Activated naive CD4-positive, alpha-beta T cell treated with anti-CD3 and anti-CD28 coated beads for 36 hours (primary cell): ENCODE measurements around the gene TAPT1. TPM values are rescaled to one million over a fixed set of nuclear protein-coding genes. Genes with fewer than 3 reads are reported as not detected.

Experiments used
- CTCF ChIA-PET: fragments of 350-600 bp; sonication (Branson Sonifier 250); formaldehyde crosslinking; loops from one replicate; lab custom pipeline; 2021; ENCODE audit warnings: antibody characterized with exemption; lab: Charles Lee
- DNase-seq: peaks from one replicate; pipeline ENCODE4 v3.0.0-alpha.2; 2020
- H3K27ac Mint-ChIP-seq: one replicate; pipeline ENCODE4 v1.8.0; 2021; ENCODE audit warnings: mild to moderate bottlenecking, mixed read lengths
- H3K27me3 Mint-ChIP-seq: one replicate; pipeline ENCODE4 v1.8.0; 2021; ENCODE audit warnings: low read depth, mixed read lengths
- H3K36me3 Mint-ChIP-seq: one replicate; pipeline ENCODE4 v1.8.0; 2021; ENCODE audit warnings: low read depth, mixed read lengths
- H3K4me1 Mint-ChIP-seq: one replicate; pipeline ENCODE4 v1.8.0; 2021; ENCODE audit warnings: low read depth, mixed read lengths
- H3K4me3 Mint-ChIP-seq: one replicate; pipeline ENCODE4 v1.8.0; 2021; ENCODE audit warnings: mild to moderate bottlenecking, moderate library complexity, mixed read lengths
- H3K9me3 Mint-ChIP-seq: one replicate; pipeline ENCODE4 v1.8.0; 2021; ENCODE audit warnings: mixed read lengths
- intact Hi-C: fragments of 100-400 bp; cut with micrococcal nuclease; formaldehyde crosslinking; loops from one replicate; pipeline ENCODE4 v1.15.1; 2023
- total RNA-seq, 2 experiments: library from RNA; stranded (reverse); gene quantifications; one replicate each; pipeline ENCODE4 v1.2.3, GENCODE V29; 2021

The TAPT1 gene
- total RNA-seq, 2 experiments from 2014 or later, result 48.6 to 48.9 TPM

DNA sequence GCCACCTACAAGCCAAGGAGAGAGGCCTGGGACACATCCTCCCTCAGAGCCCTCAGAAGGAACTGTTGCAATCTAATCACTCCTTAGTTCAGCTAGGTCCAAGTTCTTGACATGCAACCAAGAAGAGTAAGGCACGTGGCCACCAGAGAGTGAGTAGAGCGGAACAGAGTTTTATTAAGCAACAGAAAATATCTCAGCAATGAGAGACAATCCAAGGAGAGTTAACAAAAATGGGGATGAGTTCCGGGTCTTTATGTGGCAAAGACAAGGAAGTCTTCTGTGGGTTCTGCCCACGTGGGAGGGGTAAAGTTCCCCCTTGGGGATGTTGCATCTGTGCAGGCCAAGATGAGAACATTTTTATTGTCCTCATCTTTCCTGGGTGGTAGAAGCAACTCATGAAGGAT lies 104.0 kb downstream of the TAPT1 start:
- Mint-ChIP-seq H3K4me3 (no peak overlapping the region), H3K4me1 (peaks cover 25% of the 10 kb centered on the region), H3K27ac (peak overlapping the region; percentile 85), H3K9me3 (no peaks in the 10 kb centered on the region), H3K36me3 (no peaks in the 10 kb centered on the region), H3K27me3 (no peaks in the 10 kb centered on the region)
- no peak for DNase-seq
- intact Hi-C loops, result loop anchor here (1.0 to 2.0 kb wide), 5 partner anchors 40 to 1214 kb away; partner anchors contain the start of gene TAPT1
- CTCF ChIA-PET, result no interaction called here

- H3K27ac Mint-ChIP-seq, result no peak overlapping the region
- CTCF ChIA-PET, result interaction anchor here (0.6 kb wide), 2 partner anchors 341 to 358 kb away, joined by 3 read pairs; no protein-coding TSS in a partner anchor
- peak; percentile 33 for DNase-seq
- intact Hi-C loops, result no loop called here
- H3K36me3 Mint-ChIP-seq, result no peaks in the 10 kb centered on the region
- no peak overlapping the region for H3K4me3 Mint-ChIP-seq
- no peaks in the 10 kb centered on the region for H3K9me3 Mint-ChIP-seq
- H3K27me3 Mint-ChIP-seq, result peaks cover 4% of the 10 kb centered on the region
- peaks cover 25% of the 10 kb centered on the region for H3K4me1 Mint-ChIP-seq
Observed at GRCh38 chr4:16120720-16121119, 105.6 kb downstream of the TAPT1 start.

DNA sequence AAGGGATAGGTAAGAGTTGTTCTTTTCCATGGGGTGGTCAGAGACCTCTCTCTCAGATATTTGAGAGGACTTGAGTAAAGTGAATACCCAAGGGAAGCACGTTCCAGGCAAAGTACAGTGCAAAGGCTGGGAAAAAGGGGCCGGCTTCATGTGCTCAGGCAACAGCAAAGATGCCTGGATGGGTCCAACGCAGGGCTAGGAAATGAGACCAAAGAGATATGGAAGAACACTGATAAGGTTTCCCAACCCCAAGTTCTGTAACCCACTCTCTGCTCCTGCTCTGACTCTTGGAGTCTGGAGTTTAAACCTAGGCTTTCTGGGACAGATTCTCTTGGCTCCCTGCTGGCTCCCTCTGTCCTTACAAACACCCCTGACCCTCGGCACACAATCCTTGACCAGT lies 106.3 kb downstream of the TAPT1 start:
- no peak for DNase-seq
- CTCF ChIA-PET, result no interaction called here
- H3K27ac Mint-ChIP-seq, result no peak overlapping the region
- H3K36me3 Mint-ChIP-seq, result no peaks in the 10 kb centered on the region
- H3K4me3 Mint-ChIP-seq, result no peak overlapping the region
- H3K9me3 Mint-ChIP-seq, result no peaks in the 10 kb centered on the region
- intact Hi-C loops, result no loop called here
- peaks cover 5% of the 10 kb centered on the region for H3K27me3 Mint-ChIP-seq
- peaks cover 25% of the 10 kb centered on the region for H3K4me1 Mint-ChIP-seq

DNA sequence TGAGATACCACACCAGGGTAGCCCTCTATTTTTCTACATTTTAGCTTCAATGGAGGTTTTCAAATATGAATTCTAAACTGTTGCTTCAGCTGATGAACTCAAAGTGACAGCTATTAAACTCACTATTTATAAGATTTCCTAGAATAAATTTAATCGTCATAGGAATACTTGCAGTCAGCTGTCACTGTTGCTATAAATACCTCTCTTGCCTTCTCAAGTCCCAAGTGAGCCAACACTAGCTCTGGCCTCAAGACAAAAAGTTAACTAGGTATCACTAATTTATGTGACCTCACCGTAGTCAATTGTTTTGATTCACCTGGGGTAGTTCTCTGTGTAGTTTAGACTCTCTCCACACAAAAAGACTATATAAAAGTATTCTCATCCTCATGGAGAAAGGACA lies 108.2 kb downstream of the TAPT1 start:
- DNase-seq, result no peak
- Mint-ChIP-seq H3K27ac (no peak overlapping the region), H3K4me1 (peaks cover 16% of the 10 kb centered on the region), H3K36me3 (no peaks in the 10 kb centered on the region), H3K27me3 (peaks cover 5% of the 10 kb centered on the region), H3K9me3 (no peaks in the 10 kb centered on the region), H3K4me3 (no peak overlapping the region)
- intact Hi-C loops, result no loop called here
- CTCF ChIA-PET, result interaction anchor here (1.9 kb wide), 1 partner anchor 146 kb away, joined by 6 read pairs; no protein-coding TSS in a partner anchor

GRCh38 chr4:16117164-16117563 lies 109.1 kb downstream of the TAPT1 start:
- Mint-ChIP-seq H3K27ac (no peak overlapping the region), H3K9me3 (no peaks in the 10 kb centered on the region), H3K27me3 (peaks cover 5% of the 10 kb centered on the region), H3K4me1 (peaks cover 7% of the 10 kb centered on the region), H3K36me3 (no peaks in the 10 kb centered on the region), H3K4me3 (no peak overlapping the region)
- CTCF ChIA-PET, result interaction anchor here (1.9 kb wide), 1 partner anchor 147 kb away, joined by 6 read pairs; no protein-coding TSS in a partner anchor
- intact Hi-C loops, result no loop called here
- DNase-seq, result no peak

GRCh38 chr4:16116493-16116990 lies 109.7 kb downstream of the TAPT1 start:
- H3K27me3 Mint-ChIP-seq, result peaks cover 5% of the 10 kb centered on the region
- H3K36me3 Mint-ChIP-seq, result no peaks in the 10 kb centered on the region
- no peak overlapping the region for H3K27ac Mint-ChIP-seq
- H3K9me3 Mint-ChIP-seq, result no peaks in the 10 kb centered on the region
- no peak for DNase-seq
- peaks cover 3% of the 10 kb centered on the region for H3K4me1 Mint-ChIP-seq
- no peak overlapping the region for H3K4me3 Mint-ChIP-seq
- CTCF ChIA-PET, result interaction anchor here (0.6 kb wide), 1 partner anchor 89 kb away, joined by 3 read pairs; no protein-coding TSS in a partner anchor
- intact Hi-C loops, result no loop called here

- Mint-ChIP-seq H3K27ac (no peak overlapping the region), H3K4me1 (no peaks in the 10 kb centered on the region)
Observed at GRCh38 chr4:16116019-16116418, 110.3 kb downstream of the TAPT1 start.

GRCh38 chr4:16114546-16114945 lies 111.7 kb downstream of the TAPT1 start:
- Mint-ChIP-seq H3K27me3 (peaks cover 5% of the 10 kb centered on the region), H3K9me3 (no peaks in the 10 kb centered on the region), H3K27ac (no peak overlapping the region), H3K4me3 (no peak overlapping the region), H3K4me1 (no peaks in the 10 kb centered on the region), H3K36me3 (no peaks in the 10 kb centered on the region)
- DNase-seq, result no peak
- intact Hi-C loops, result no loop called here
- CTCF ChIA-PET, result no interaction called here

More at GRCh38 chr4:16116019-16116418, 110.3 kb downstream of the TAPT1 start:
- Mint-ChIP-seq H3K9me3 (no peaks in the 10 kb centered on the region), H3K36me3 (no peaks in the 10 kb centered on the region), H3K4me3 (no peak overlapping the region), H3K27me3 (peaks cover 5% of the 10 kb centered on the region)
- CTCF ChIA-PET, result interaction anchor here (0.6 to 0.7 kb wide), 2 partner anchors 73 to 88 kb away, joined by 3 read pairs; no protein-coding TSS in a partner anchor
- no peak for DNase-seq
- intact Hi-C loops, result no loop called here

DNA sequence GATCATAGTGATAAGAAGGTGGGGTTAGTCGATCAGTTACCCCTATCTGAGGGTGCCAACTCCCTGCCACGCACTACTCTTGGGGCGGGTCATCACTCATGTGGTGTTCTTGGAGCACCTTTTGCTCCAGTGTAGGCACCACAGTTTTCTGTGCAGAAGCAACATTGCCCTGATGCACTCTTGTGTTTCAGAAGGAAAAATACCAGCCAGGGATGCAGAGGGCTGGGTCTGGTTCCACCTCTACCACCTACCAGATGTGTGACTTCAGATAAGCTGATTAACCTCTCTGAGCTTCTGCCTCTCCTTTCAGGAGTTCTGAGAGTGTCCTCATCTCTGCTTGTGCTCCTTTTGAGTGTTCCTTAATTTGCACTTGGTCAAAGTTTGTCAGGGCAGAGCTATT lies 112.5 kb downstream of the TAPT1 start:
- Mint-ChIP-seq H3K4me3 (no peak overlapping the region), H3K9me3 (no peaks in the 10 kb centered on the region), H3K36me3 (no peaks in the 10 kb centered on the region), H3K27ac (no peak overlapping the region), H3K27me3 (peaks cover 5% of the 10 kb centered on the region), H3K4me1 (no peaks in the 10 kb centered on the region)
- DNase-seq, result no peak
- intact Hi-C loops, result no loop called here
- CTCF ChIA-PET, result no interaction called here

DNA sequence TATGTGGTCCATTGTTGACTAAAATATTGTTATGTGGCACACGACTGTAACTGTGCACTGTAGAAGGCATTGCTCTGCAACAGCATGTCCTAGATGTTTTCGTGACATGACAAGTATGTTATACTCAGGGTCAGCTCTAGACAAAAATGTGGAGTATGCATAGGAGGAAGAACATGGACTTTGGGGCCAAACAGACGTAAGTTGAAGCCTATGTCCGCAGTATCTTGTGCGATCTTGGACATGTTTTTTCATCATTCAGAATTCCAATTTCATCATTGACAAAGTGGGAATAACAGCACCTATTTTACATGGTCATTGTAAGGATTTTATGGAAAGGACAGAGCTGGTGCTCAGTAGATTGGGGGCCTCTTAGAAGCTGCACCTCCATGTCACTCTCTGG lies 114.7 kb downstream of the TAPT1 start:
- DNase-seq, result no peak
- Mint-ChIP-seq H3K9me3 (no peaks in the 10 kb centered on the region), H3K36me3 (no peaks in the 10 kb centered on the region), H3K4me1 (no peaks in the 10 kb centered on the region), H3K27ac (no peak overlapping the region), H3K27me3 (peaks cover 5% of the 10 kb centered on the region), H3K4me3 (no peak overlapping the region)
- CTCF ChIA-PET, result interaction anchor here (1.0 kb wide), 1 partner anchor 15 kb away, joined by 3 read pairs; no protein-coding TSS in a partner anchor
- intact Hi-C loops, result no loop called here

GRCh38 chr4:16110661-16111290 lies 115.5 kb downstream of the TAPT1 start:
- no peaks in the 10 kb centered on the region for H3K4me1 Mint-ChIP-seq
- no peak overlapping the region for H3K4me3 Mint-ChIP-seq
- intact Hi-C loops, result no loop called here
- no peaks in the 10 kb centered on the region for H3K9me3 Mint-ChIP-seq
- no peak for DNase-seq
- peaks cover 2% of the 10 kb centered on the region for H3K27me3 Mint-ChIP-seq
- CTCF ChIA-PET, result interaction anchor here (1.0 kb wide), 1 partner anchor 16 kb away, joined by 3 read pairs; no protein-coding TSS in a partner anchor
- H3K36me3 Mint-ChIP-seq, result no peaks in the 10 kb centered on the region
- no peak overlapping the region for H3K27ac Mint-ChIP-seq
